ENCODE results near the gene LCP2.

- TF ChIP-seq, protein P1, sequence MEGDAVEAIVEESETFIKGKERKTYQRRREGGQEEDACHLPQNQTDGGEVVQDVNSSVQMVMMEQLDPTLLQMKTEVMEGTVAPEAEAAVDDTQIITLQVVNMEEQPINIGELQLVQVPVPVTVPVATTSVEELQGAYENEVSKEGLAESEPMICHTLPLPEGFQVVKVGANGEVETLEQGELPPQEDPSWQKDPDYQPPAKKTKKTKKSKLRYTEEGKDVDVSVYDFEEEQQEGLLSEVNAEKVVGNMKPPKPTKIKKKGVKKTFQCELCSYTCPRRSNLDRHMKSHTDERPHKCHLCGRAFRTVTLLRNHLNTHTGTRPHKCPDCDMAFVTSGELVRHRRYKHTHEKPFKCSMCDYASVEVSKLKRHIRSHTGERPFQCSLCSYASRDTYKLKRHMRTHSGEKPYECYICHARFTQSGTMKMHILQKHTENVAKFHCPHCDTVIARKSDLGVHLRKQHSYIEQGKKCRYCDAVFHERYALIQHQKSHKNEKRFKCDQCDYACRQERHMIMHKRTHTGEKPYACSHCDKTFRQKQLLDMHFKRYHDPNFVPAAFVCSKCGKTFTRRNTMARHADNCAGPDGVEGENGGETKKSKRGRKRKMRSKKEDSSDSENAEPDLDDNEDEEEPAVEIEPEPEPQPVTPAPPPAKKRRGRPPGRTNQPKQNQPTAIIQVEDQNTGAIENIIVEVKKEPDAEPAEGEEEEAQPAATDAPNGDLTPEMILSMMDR (IDR thresholded peaks at IDR 0.05): no peak
- no peak for TF ChIP-seq POLR2A (IDR thresholded peaks at IDR 0.05)
These were observed 28.7 kb downstream of the LCP2 start for GRCh38 chr5:170268884-170269283.

Measured in lower leg skin (tissue), 3 donors.